OCI-LY7 (cell line): Measurements from ENCODE around the gene GGT6. TPM values are rescaled to one million over a fixed set of nuclear protein-coding genes. Genes with fewer than 3 reads are reported as not detected.

Experiments used
- BruUV-seq: library from RNA; stranded (reverse); fragments of 400-500 nt; replicated peaks from 2 replicates; lab custom pipeline; 2021; lab: Mats Ljungman, UMichigan
- CTCF ChIA-PET: fragments of 300-600 bp; sonication (Branson Sonifier 250); formaldehyde crosslinking; loops from one replicate; lab custom pipeline; 2022; ENCODE audit warnings: antibody characterized with exemption; ENCODE audit not compliant: unreplicated experiment; lab: Charles Lee
- POLR2A ChIA-PET: fragments of 300-600 bp; sonication (Branson Sonifier 250); formaldehyde crosslinking; loops from one replicate; lab custom pipeline; 2022; ENCODE audit warnings: antibody characterized with exemption; lab: Charles Lee
- DNase-seq: peaks from one replicate; pipeline ENCODE4 v3.0.0-alpha.2; 2015; ENCODE audit warnings: low spot score
- H2AFZ ChIP-seq: fragments of 200-600 bp; sonication (generic), shearing (Covaris generic); 2 replicates; pipeline ENCODE4 v1.6.1; 2014; ENCODE audit warnings: mild to moderate bottlenecking, antibody characterized with exemption, low read length, moderate library complexity
- H3K27ac ChIP-seq: fragments of 200-600 bp; sonication (generic); 2 replicates; pipeline ENCODE4 v1.5.1; 2014; ENCODE audit warnings: mixed run types, low read depth, mild to moderate bottlenecking, moderate library complexity, low read length, inconsistent platforms; ENCODE audit not compliant: poor library complexity, severe bottlenecking
- H3K36me3 ChIP-seq: fragments of 200-600 bp; sonication (generic); 2 replicates; pipeline ENCODE4 v1.6.1; 2014; ENCODE audit warnings: mild to moderate bottlenecking, antibody characterized with exemption, low read length, moderate library complexity, mixed read lengths; ENCODE audit not compliant: insufficient read depth
- H3K4me1 ChIP-seq: fragments of 200-600 bp; sonication (generic); 2 replicates; pipeline ENCODE4 v1.5.1; 2014; ENCODE audit warnings: mild to moderate bottlenecking, low read length; ENCODE audit not compliant: insufficient read depth, poor library complexity, severe bottlenecking
- H3K4me2 ChIP-seq: fragments of 200-600 bp; sonication (generic); 2 replicates; pipeline ENCODE4 v1.6.1; 2014; ENCODE audit warnings: mild to moderate bottlenecking, low read length
- H3K4me3 ChIP-seq: fragments of 200-600 bp; sonication (generic); 2 replicates; pipeline ENCODE4 v1.5.1; 2014; ENCODE audit warnings: mild to moderate bottlenecking, low read depth, low read length; ENCODE audit not compliant: poor library complexity, severe bottlenecking
- H3K79me2 ChIP-seq: fragments of 200-600 bp; sonication (generic); 2 replicates; pipeline ENCODE4 v1.6.1; 2016; ENCODE audit warnings: low read depth, mild to moderate bottlenecking, low read length, moderate library complexity, mixed read lengths; ENCODE audit not compliant: insufficient read depth
- H3K9me2 ChIP-seq: fragments of 200-600 bp; sonication (generic); 2 replicates; pipeline ENCODE4 v1.6.1; 2016; ENCODE audit warnings: mild to moderate bottlenecking, low read length, mixed read lengths; ENCODE audit not compliant: insufficient read depth
- H3K9me3 ChIP-seq: fragments of 200-600 bp; sonication (generic); 2 replicates; pipeline ENCODE4 v1.6.1; 2014; ENCODE audit warnings: mild to moderate bottlenecking, mixed run types, low read length, mixed read lengths
- H4K20me1 ChIP-seq: fragments of 200-600 bp; sonication (generic); 2 replicates; pipeline ENCODE4 v1.6.1; 2014; ENCODE audit warnings: mild to moderate bottlenecking, antibody characterized with exemption, low read length, moderate library complexity, mixed read lengths; ENCODE audit not compliant: insufficient read depth
- CTCF ChIP-seq: fragments of 200-600 bp; sonication (generic); conservative IDR thresholded peaks from 2 replicates; pipeline ENCODE4 v1.5.1; 2014; ENCODE audit warnings: mild to moderate bottlenecking, antibody characterized with exemption, low read length, moderate library complexity, mixed read lengths
- EZH2phosphoT487 ChIP-seq: fragments of 200-600 bp; sonication (generic); IDR thresholded peaks from 2 replicates; pipeline ENCODE4 v1.6.1; 2018; ENCODE audit warnings: low read depth, borderline replicate concordance, mild to moderate bottlenecking, mixed run types, antibody characterized with exemption, low read length, moderate library complexity, mixed read lengths
- intact Hi-C: fragments of 100-400 bp; cut with micrococcal nuclease; formaldehyde crosslinking; loops from one replicate; pipeline ENCODE4 v1.10.0; 2022; ENCODE audit not compliant: unreplicated experiment
- total RNA-seq, 2 experiments: library from RNA; depleted of rRNA in 1 of 2; stranded (reverse); fragments of >200 nt in 1 of 2; shearing (Covaris generic) in 1 of 2; gene quantifications; 2 replicates each; pipeline ENCODE4 v1.2.3, GENCODE V29; 2014 to 2022

Gene GGT6
- total RNA-seq, 2 experiments from 2014 or later = not detected

GRCh38 chr17:4553669-4554068 lies 6.7 kb downstream of the GGT6 start:
- Histone ChIP-seq H3K4me3 (peak overlapping the region; percentile 96), H3K79me2 (peaks cover 28% of the 10 kb centered on the region)
- POLR2A ChIA-PET = no interaction called here

GRCh38 chr17:4551796-4552525 lies 8.4 kb downstream of the GGT6 start:
- ChIA-PET CTCF (no interaction called here), POLR2A (interaction anchor here (0.6 kb wide), 1 partner anchor 118 kb away, joined by 3 read pairs; the partner anchor contains the start of gene SPNS3)
- peaks cover 25% of the 10 kb centered on the region for H3K4me1 ChIP-seq
- peaks cover 80% of the 10 kb centered on the region for H3K36me3 ChIP-seq
- no peak overlapping the region for H3K4me3 ChIP-seq
- no peak overlapping the region for H2AFZ ChIP-seq
- no peak for TF ChIP-seq CTCF
- no peak for TF ChIP-seq EZH2phosphoT487
- DNase-seq = no peak
- intact Hi-C loops = no loop called here
- peaks cover 28% of the 10 kb centered on the region for H3K79me2 ChIP-seq
- H4K20me1 ChIP-seq = no peaks in the 10 kb centered on the region
- H3K4me2 ChIP-seq = no peak overlapping the region
- H3K9me2 ChIP-seq = no peaks in the 10 kb centered on the region
- no peak overlapping the region for H3K27ac ChIP-seq
- no TSS peak for BruUV-seq
- H3K9me3 ChIP-seq = no peaks in the 10 kb centered on the region

More at GRCh38 chr17:4553669-4554068, 6.7 kb downstream of the GGT6 start:
- Histone ChIP-seq H3K36me3 (peaks cover 63% of the 10 kb centered on the region), H2AFZ (no peak overlapping the region), H3K9me3 (no peaks in the 10 kb centered on the region), H3K9me2 (no peaks in the 10 kb centered on the region), H3K4me1 (peaks cover 25% of the 10 kb centered on the region), H3K27ac (peak overlapping the region; percentile 36), H3K4me2 (peak overlapping the region; percentile 86), H4K20me1 (no peaks in the 10 kb centered on the region)
- no TSS peak for BruUV-seq
- TF ChIP-seq CTCF = no peak
- no peak for TF ChIP-seq EZH2phosphoT487
- CTCF ChIA-PET = no interaction called here
- intact Hi-C loops = loop anchor here (2.0 kb wide), 2 partner anchors 31 to 133 kb away; no protein-coding TSS in a partner anchor
- DNase-seq = no peak

- H3K79me2 ChIP-seq = peaks cover 28% of the 10 kb centered on the region
- no peak overlapping the region for H2AFZ ChIP-seq
- DNase-seq = no peak
- H3K9me3 ChIP-seq = no peaks in the 10 kb centered on the region
- TF ChIP-seq CTCF (0 out of 2 replicates have a peak, but pooled peaks have one; percentile 33), EZH2phosphoT487 (no peak)
- intact Hi-C loops = no loop called here
- peaks cover 89% of the 10 kb centered on the region for H3K36me3 ChIP-seq
- H3K9me2 ChIP-seq = no peaks in the 10 kb centered on the region
- H3K4me3 ChIP-seq = no peak overlapping the region
- H4K20me1 ChIP-seq = no peaks in the 10 kb centered on the region
- no TSS peak for BruUV-seq
- H3K27ac ChIP-seq = no peak overlapping the region
- peaks cover 17% of the 10 kb centered on the region for H3K4me1 ChIP-seq
- POLR2A ChIA-PET = no interaction called here
- no peak overlapping the region for H3K4me2 ChIP-seq
- CTCF ChIA-PET = interaction anchor here (0.6 kb wide), 1 partner anchor 358 kb away, joined by 3 read pairs; no protein-coding TSS in a partner anchor
Observed at GRCh38 chr17:4551141-4551540, 9.2 kb downstream of the GGT6 start.
